HG02642 (cell line): ENCODE data around the gene NUDT13.

Source experiments
- ATAC-seq: cut with Tn5 transposase; IDR thresholded peaks from one replicate; pipeline ENCODE4 v1.9.1; 2021; ENCODE audit warnings: mild to moderate bottlenecking; ENCODE audit not compliant: unreplicated experiment, poor library complexity

The NUDT13 gene

GRCh38 chr10:73110345-73110849 is at the start of gene NUDT13:
Gene NUDT13, plus strand, starts transcription at chr10:73110455. Its CDS starts 3,911 bp downstream, at chr10:73114366.
- ATAC-seq: peak; percentile 83

GRCh38 chr10:73060738-73061635 is 49.3 kb upstream of the NUDT13 start:
- ATAC-seq: no peak

GRCh38 chr10:73061743-73062142 is 48.5 kb upstream of the NUDT13 start:
- ATAC-seq: no peak

GRCh38 chr10:73065441-73065840 is 44.8 kb upstream of the NUDT13 start:
- no peak for ATAC-seq

- ATAC-seq: no peak
Measured at GRCh38 chr10:73073627-73074026, 36.6 kb upstream of the NUDT13 start.

GRCh38 chr10:73075829-73076228 is 34.4 kb upstream of the NUDT13 start:
- no peak for ATAC-seq

GRCh38 chr10:73076360-73077183 is 33.7 kb upstream of the NUDT13 start:
- peak; percentile 49 for ATAC-seq

GRCh38 chr10:73079779-73080541 is 30.3 kb upstream of the NUDT13 start:
- ATAC-seq: peak; percentile 60

GRCh38 chr10:73083221-73083620 is 27.0 kb upstream of the NUDT13 start:
- ATAC-seq: no peak

- no peak for ATAC-seq
Measured at GRCh38 chr10:73084209-73084608, 26.0 kb upstream of the NUDT13 start.

GRCh38 chr10:73086816-73087215 is 23.4 kb upstream of the NUDT13 start:
- ATAC-seq: no peak

GRCh38 chr10:73088304-73088703 is 22.0 kb upstream of the NUDT13 start:
- ATAC-seq: no peak

GRCh38 chr10:73092830-73093229 is 17.4 kb upstream of the NUDT13 start:
- ATAC-seq: no peak

- ATAC-seq: no peak
Measured at GRCh38 chr10:73093922-73094850, 16.1 kb upstream of the NUDT13 start.

- no peak for ATAC-seq
Measured at GRCh38 chr10:73094986-73095480, 15.2 kb upstream of the NUDT13 start.

- ATAC-seq: no peak
Measured at GRCh38 chr10:73095481-73096021, 14.7 kb upstream of the NUDT13 start.

- peak; percentile 36 for ATAC-seq
Measured at GRCh38 chr10:73096041-73096448, 14.2 kb upstream of the NUDT13 start.

GRCh38 chr10:73096449-73097304 is 13.6 kb upstream of the NUDT13 start, which contains the start of gene P4HA1:
Gene P4HA1, minus strand, starts transcription at chr10:73096866. Its CDS starts 21,983 bp downstream, at chr10:73074883.
- peak; percentile 88 for ATAC-seq
